Right ventricle myocardium superior (tissue), 1 donor: ENCODE measurements around the gene PPFIBP2. TPM values are rescaled to one million over a fixed set of nuclear protein-coding genes. Genes with fewer than 3 reads are reported as not detected.

ENCODE experiments used
- ATAC-seq: fragments of 200-7000 bp; cut with Tn5 transposase; one replicate; pipeline ENCODE4 v1.9.1; 2020; ENCODE audit warnings: mild to moderate bottlenecking; ENCODE audit not compliant: poor library complexity
- DNase-seq: peaks from one replicate; pipeline ENCODE4 v3.0.0-alpha.2; 2020
- intact Hi-C: fragments of 100-400 bp; cut with DNase I; formaldehyde crosslinking; loops from one replicate; pipeline ENCODE4 v1.11.2; 2022
- total RNA-seq: library from RNA; stranded (reverse); fragmentation: NEBNext Ultra II Directional; extraction: Animal tissue kit (Norgen Biotek cat#: 25700); gene quantifications from one replicate; pipeline ENCODE4 v1.2.1, GENCODE V29; 2021
- donor health status: DM: no; HTN: yes; CAD: no; lungs with severe emphysema.

Gene PPFIBP2
- total RNA-seq, 1 donor from 2014 or later: 26.5 TPM

GRCh38 chr11:7664867-7665266 lies 151.1 kb downstream of the PPFIBP2 start:
- DNase-seq (no peak), ATAC-seq (no peak)
- intact Hi-C loops: no loop called here

- DNase-seq: peak; percentile 86
- ATAC-seq: peak; percentile 95
- intact Hi-C loops: no loop called here
These were observed 151.9 kb downstream of the PPFIBP2 start for GRCh38 chr11:7665473-7666291.

GRCh38 chr11:7666292-7666866 lies 152.6 kb downstream of the PPFIBP2 start:
- ATAC-seq (no peak), DNase-seq (no peak)
- intact Hi-C loops: no loop called here

- DNase-seq (no peak), ATAC-seq (no peak)
- intact Hi-C loops: no loop called here
These were observed 153.7 kb downstream of the PPFIBP2 start for GRCh38 chr11:7667460-7667859.

GRCh38 chr11:7668464-7668863 lies 154.7 kb downstream of the PPFIBP2 start:
- intact Hi-C loops: no loop called here
- ATAC-seq (no peak), DNase-seq (no peak)

GRCh38 chr11:7668911-7669310 lies 155.1 kb downstream of the PPFIBP2 start:
- intact Hi-C loops: no loop called here
- ATAC-seq: no peak

GRCh38 chr11:7670641-7671040 lies 156.8 kb downstream of the PPFIBP2 start:
- intact Hi-C loops: no loop called here
- DNase-seq: no peak
- no peak for ATAC-seq

More at GRCh38 chr11:7668911-7669310, 155.1 kb downstream of the PPFIBP2 start:
- DNase-seq: no peak

- intact Hi-C loops: no loop called here
- no peak for ATAC-seq
- no peak for DNase-seq
These were observed 157.8 kb downstream of the PPFIBP2 start for GRCh38 chr11:7671347-7672215.

GRCh38 chr11:7672276-7672959 lies 158.6 kb downstream of the PPFIBP2 start:
- intact Hi-C loops: no loop called here
- ATAC-seq (peak; percentile 7), DNase-seq (no peak)

- intact Hi-C loops: no loop called here
- ATAC-seq (peak; percentile 94), DNase-seq (peak; percentile 82)
These were observed 159.3 kb downstream of the PPFIBP2 start, which contains the start of gene CYB5R2 for GRCh38 chr11:7672960-7673723. Gene CYB5R2, minus strand, starts transcription at chr11:7673500. Its CDS starts 675 bp downstream, at chr11:7672825.

- ATAC-seq (peak; percentile 67), DNase-seq (peak; percentile 53)
- intact Hi-C loops: no loop called here
These were observed 160.1 kb downstream of the PPFIBP2 start for GRCh38 chr11:7673724-7674434.

GRCh38 chr11:7675631-7676030 lies 161.8 kb downstream of the PPFIBP2 start:
- no peak for ATAC-seq
- intact Hi-C loops: no loop called here
- no peak for DNase-seq

- intact Hi-C loops: no loop called here
- ATAC-seq (no peak), DNase-seq (no peak)
These were observed 163.3 kb downstream of the PPFIBP2 start for GRCh38 chr11:7677071-7677470.

GRCh38 chr11:7677796-7678201 lies 164.0 kb downstream of the PPFIBP2 start:
- ATAC-seq (no peak), DNase-seq (no peak)
- intact Hi-C loops: no loop called here

GRCh38 chr11:7683571-7683970 lies 169.8 kb downstream of the PPFIBP2 start:
- no peak for DNase-seq
- intact Hi-C loops: loop anchor here (10.0 kb wide), 1 partner anchor 589 kb away; no protein-coding TSS in a partner anchor
- ATAC-seq: no peak

- ATAC-seq: no peak
- intact Hi-C loops: loop anchor here (10.0 kb wide), 1 partner anchor 592 kb away; no protein-coding TSS in a partner anchor
- no peak for DNase-seq
These were observed 173.0 kb downstream of the PPFIBP2 start for GRCh38 chr11:7686761-7687160.

- DNase-seq: no peak
- ATAC-seq: no peak
- intact Hi-C loops: loop anchor here (10.0 kb wide), 1 partner anchor 593 kb away; no protein-coding TSS in a partner anchor
These were observed 173.6 kb downstream of the PPFIBP2 start for GRCh38 chr11:7687386-7687785.
